PC-9 (cell line): ENCODE data around the gene GAB2.

Experiments used
- CTCF ChIP-seq: fragments of 200-600 bp; sonication (generic); conservative IDR thresholded peaks from 2 replicates; pipeline ENCODE4 v1.6.1; 2017; ENCODE audit warnings: mixed run types, antibody characterized with exemption, mild to moderate bottlenecking, moderate library complexity
- EZH2 ChIP-seq: fragments of 200-600 bp; sonication (generic); IDR thresholded peaks from 2 replicates; pipeline ENCODE4 v1.8.0; 2017; ENCODE audit warnings: antibody characterized with exemption, low read depth

GRCh38 chr11:78423241-78423640 lies 5.6 kb upstream of the GAB2 start:
- no peak for TF ChIP-seq CTCF
- TF ChIP-seq EZH2 = no peak
